HG03378 (cell line): ENCODE measurements around the gene RASA1.

ENCODE experiments used
- ATAC-seq: cut with Tn5 transposase; IDR thresholded peaks from one replicate; pipeline ENCODE4 v1.9.1; 2021; ENCODE audit warnings: mild to moderate bottlenecking, moderate library complexity; ENCODE audit not compliant: unreplicated experiment

Gene RASA1

GRCh38 chr5:87437724-87438123, 170.0 kb downstream of the RASA1 start:
- no peak for ATAC-seq

GRCh38 chr5:87438231-87438630, 170.5 kb downstream of the RASA1 start:
- no peak for ATAC-seq
